ENCODE data around the gene COMMD2. TPM values are rescaled to one million over a fixed set of nuclear protein-coding genes. Genes with fewer than 3 reads are reported as not detected.

Gene COMMD2
- total and polyA plus RNA-seq, 10 of the 15 experiments (the other 5 are each of a cell fraction or from before 2014, with no cell fraction given), result 23.0 to 97.0 (median 50.9) TPM

GRCh38 chr3:149720918-149721317, 31.4 kb downstream of the COMMD2 start:
- SMC1A ChIA-PET (ENCODE audit: uncharacterized antibody, unreplicated experiment), result interaction anchor here (1.0 to 9.7 kb wide), 5 partner anchors 10 to 190 kb away, joined by 3 to 231 read pairs (median 5); partner anchors contain the start of gene WWTR1

GRCh38 chr3:149717391-149718056, 34.8 kb downstream of the COMMD2 start:
- DNase-seq (ENCODE audit: low read depth, low spot score), result no peak
- TF ChIP-seq IKZF2 (IDR thresholded peaks at IDR 0.05), result peak in 1 of 2 experiments; percentile 30; a peak in 2 of 4 replicates
- TF ChIP-seq, protein P1, sequence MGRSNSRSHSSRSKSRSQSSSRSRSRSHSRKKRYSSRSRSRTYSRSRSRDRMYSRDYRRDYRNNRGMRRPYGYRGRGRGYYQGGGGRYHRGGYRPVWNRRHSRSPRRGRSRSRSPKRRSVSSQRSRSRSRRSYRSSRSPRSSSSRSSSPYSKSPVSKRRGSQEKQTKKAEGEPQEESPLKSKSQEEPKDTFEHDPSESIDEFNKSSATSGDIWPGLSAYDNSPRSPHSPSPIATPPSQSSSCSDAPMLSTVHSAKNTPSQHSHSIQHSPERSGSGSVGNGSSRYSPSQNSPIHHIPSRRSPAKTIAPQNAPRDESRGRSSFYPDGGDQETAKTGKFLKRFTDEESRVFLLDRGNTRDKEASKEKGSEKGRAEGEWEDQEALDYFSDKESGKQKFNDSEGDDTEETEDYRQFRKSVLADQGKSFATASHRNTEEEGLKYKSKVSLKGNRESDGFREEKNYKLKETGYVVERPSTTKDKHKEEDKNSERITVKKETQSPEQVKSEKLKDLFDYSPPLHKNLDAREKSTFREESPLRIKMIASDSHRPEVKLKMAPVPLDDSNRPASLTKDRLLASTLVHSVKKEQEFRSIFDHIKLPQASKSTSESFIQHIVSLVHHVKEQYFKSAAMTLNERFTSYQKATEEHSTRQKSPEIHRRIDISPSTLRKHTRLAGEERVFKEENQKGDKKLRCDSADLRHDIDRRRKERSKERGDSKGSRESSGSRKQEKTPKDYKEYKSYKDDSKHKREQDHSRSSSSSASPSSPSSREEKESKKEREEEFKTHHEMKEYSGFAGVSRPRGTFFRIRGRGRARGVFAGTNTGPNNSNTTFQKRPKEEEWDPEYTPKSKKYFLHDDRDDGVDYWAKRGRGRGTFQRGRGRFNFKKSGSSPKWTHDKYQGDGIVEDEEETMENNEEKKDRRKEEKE (IDR thresholded peaks at IDR 0.05), result peak; percentile 25; the same call in 1 of the 2 replicates
- no peak for TF ChIP-seq KDM1A (IDR thresholded peaks at IDR 0.05; ENCODE audit: borderline replicate concordance)
- no peak for TF ChIP-seq RCOR1 (conservative IDR thresholded peaks at IDR 0.05; ENCODE audit: low read depth, low read length)
- TF ChIP-seq ZBED1 (IDR thresholded peaks at IDR 0.05; ENCODE audit: borderline replicate concordance), result no peak
- TF ChIP-seq, protein P2, sequence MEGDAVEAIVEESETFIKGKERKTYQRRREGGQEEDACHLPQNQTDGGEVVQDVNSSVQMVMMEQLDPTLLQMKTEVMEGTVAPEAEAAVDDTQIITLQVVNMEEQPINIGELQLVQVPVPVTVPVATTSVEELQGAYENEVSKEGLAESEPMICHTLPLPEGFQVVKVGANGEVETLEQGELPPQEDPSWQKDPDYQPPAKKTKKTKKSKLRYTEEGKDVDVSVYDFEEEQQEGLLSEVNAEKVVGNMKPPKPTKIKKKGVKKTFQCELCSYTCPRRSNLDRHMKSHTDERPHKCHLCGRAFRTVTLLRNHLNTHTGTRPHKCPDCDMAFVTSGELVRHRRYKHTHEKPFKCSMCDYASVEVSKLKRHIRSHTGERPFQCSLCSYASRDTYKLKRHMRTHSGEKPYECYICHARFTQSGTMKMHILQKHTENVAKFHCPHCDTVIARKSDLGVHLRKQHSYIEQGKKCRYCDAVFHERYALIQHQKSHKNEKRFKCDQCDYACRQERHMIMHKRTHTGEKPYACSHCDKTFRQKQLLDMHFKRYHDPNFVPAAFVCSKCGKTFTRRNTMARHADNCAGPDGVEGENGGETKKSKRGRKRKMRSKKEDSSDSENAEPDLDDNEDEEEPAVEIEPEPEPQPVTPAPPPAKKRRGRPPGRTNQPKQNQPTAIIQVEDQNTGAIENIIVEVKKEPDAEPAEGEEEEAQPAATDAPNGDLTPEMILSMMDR (IDR thresholded peaks at IDR 0.05 in 2 of 3, conservative IDR thresholded peaks at IDR 0.05 in 1 of 3; ENCODE audit: control insufficient read depth in 2 of 3, extremely low read depth in 1 of 3, insufficient read depth in 1 of 3, low read depth in 3 of 3, low read length in 3 of 3), result peak; percentile 64 to 70 (median 66)
- TF ChIP-seq CBFB (IDR thresholded peaks at IDR 0.05; ENCODE audit: low read depth), result no peak

More at GRCh38 chr3:149720918-149721317, 31.4 kb downstream of the COMMD2 start:
- BruUV-seq (replicated peaks), result no TSS peak
- no peak overlapping the region for H3K9ac ChIP-seq (ENCODE audit: control insufficient read depth, insufficient read depth, low read length)
- no peaks in the 10 kb centered on the region for H3K36me3 ChIP-seq (ENCODE audit: control insufficient read depth in 2 of 2, insufficient read depth in 2 of 2, low read length in 1 of 2)
- no peak for DNase-seq (ENCODE audit: low read depth, low spot score)
- H2AFZ ChIP-seq (ENCODE audit: control insufficient read depth, low read depth, low read length), result no peak overlapping the region
- 70% methylated on average over 2 of the region's 2 CpGs for WGBS (ENCODE audit: insufficient coverage, insufficient replicate concordance, low lambda C conversion rate, missing lambda C conversion rate)
- RAD21 ChIA-PET (ENCODE audit: unreplicated experiment), result interaction anchor here (1.0 to 1.3 kb wide), 2 partner anchors 152 to 190 kb away, joined by 3 to 5 read pairs; no protein-coding TSS in a partner anchor
- H3K27me3 ChIP-seq (replicated peaks in 1 of 2; ENCODE audit: control insufficient read depth in 2 of 2, insufficient read depth in 2 of 2, low read length in 1 of 2), result no peaks in the 10 kb centered on the region
- CTCF ChIA-PET, result interaction anchor here (1.5 to 7.3 kb wide), 6 partner anchors 31 to 211 kb away, joined by 4 to 253 read pairs (median 25); partner anchors contain the start of gene COMMD2
- H3K9me3 ChIP-seq (replicated peaks; ENCODE audit: control insufficient read depth, insufficient read depth, low read length), result peaks cover 2% of the 10 kb centered on the region; the same call in 2 of the 3 replicates
- no peaks in the 10 kb centered on the region for H3K79me2 ChIP-seq (ENCODE audit: control insufficient read depth, insufficient read depth, low read length)
- H3K4me3 ChIP-seq, result no peak overlapping the region
- H3K27ac ChIP-seq (ENCODE audit: control insufficient read depth, insufficient read depth), result no peak overlapping the region
- POLR2A ChIA-PET, result no interaction called here
- no peak for ATAC-seq
- TF ChIP-seq SREBF1 (IDR thresholded peaks at IDR 0.05; ENCODE audit: low read length) (no peak), ZNF274 (IDR thresholded peaks at IDR 0.05; ENCODE audit: insufficient read depth, insufficient read length) (no peak)
- in situ Hi-C loops (cut with MboI) (no loop called here), intact Hi-C loops (cut with micrococcal nuclease; ENCODE audit: unreplicated experiment) (no loop called here)
- no peaks in the 10 kb centered on the region for H3K4me1 ChIP-seq (ENCODE audit: control insufficient read depth, insufficient read depth, low read length)
- H4K20me1 ChIP-seq (ENCODE audit: control insufficient read depth, insufficient read depth), result no peaks in the 10 kb centered on the region
- H3K4me2 ChIP-seq (ENCODE audit: control insufficient read depth, insufficient read depth), result no peak overlapping the region
- no peak for FAIRE-seq

More at GRCh38 chr3:149717391-149718056, 34.8 kb downstream of the COMMD2 start:
- no peaks in the 10 kb centered on the region for H3K79me2 ChIP-seq (ENCODE audit: control insufficient read depth, insufficient read depth, low read length)
- H3K4me2 ChIP-seq (ENCODE audit: control insufficient read depth, insufficient read depth), result no peak overlapping the region
- H2AFZ ChIP-seq (ENCODE audit: control insufficient read depth, low read depth, low read length), result peak overlapping the region; percentile 61
- FAIRE-seq (peak; percentile 95), ATAC-seq (peak; percentile 87)
- H3K9ac ChIP-seq (ENCODE audit: control insufficient read depth, insufficient read depth, low read length), result no peak overlapping the region
- H3K27ac ChIP-seq (ENCODE audit: control insufficient read depth, insufficient read depth), result no peak overlapping the region
- no peak overlapping the region for H3K4me3 ChIP-seq
- H4K20me1 ChIP-seq (ENCODE audit: control insufficient read depth, insufficient read depth), result no peaks in the 10 kb centered on the region
- no peaks in the 10 kb centered on the region for H3K36me3 ChIP-seq (ENCODE audit: control insufficient read depth in 2 of 2, insufficient read depth in 2 of 2, low read length in 1 of 2)
- ChIA-PET RAD21 (ENCODE audit: unreplicated experiment) (interaction anchor here (0.7 to 5.6 kb wide), 28 partner anchors 9 to 204 kb away, joined by 3 to 122 read pairs (median 5); partner anchors contain the start of genes COMMD2 and WWTR1), CTCF (interaction anchor here (0.6 to 7.3 kb wide), 61 partner anchors 9 to 1070 kb away, joined by 3 to 253 read pairs (median 5); partner anchors contain the start of genes COMMD2 and WWTR1), SMC1A (ENCODE audit: uncharacterized antibody, unreplicated experiment) (interaction anchor here (0.7 to 9.7 kb wide), 46 partner anchors 10 to 229 kb away, joined by 3 to 231 read pairs (median 5); partner anchors contain the start of gene WWTR1), POLR2A (interaction anchor here (0.5 to 1.7 kb wide), 7 partner anchors 35 to 187 kb away, joined by 3 to 7 read pairs (median 4); partner anchors contain the start of genes COMMD2 and WWTR1)
- no peaks in the 10 kb centered on the region for H3K4me1 ChIP-seq (ENCODE audit: control insufficient read depth, insufficient read depth, low read length)
- H3K27me3 ChIP-seq (replicated peaks in 1 of 2; ENCODE audit: control insufficient read depth in 2 of 2, insufficient read depth in 2 of 2, low read length in 1 of 2), result no peaks in the 10 kb centered on the region
- no TSS peak for BruUV-seq (replicated peaks)
- WGBS (ENCODE audit: insufficient coverage, insufficient replicate concordance, low lambda C conversion rate, missing lambda C conversion rate), result 29% methylated on average over 2 of the region's 2 CpGs
- intact Hi-C loops (cut with micrococcal nuclease; ENCODE audit: unreplicated experiment) (loop anchor here (1.0 to 2.0 kb wide), 4 partner anchors 59 to 205 kb away; partner anchors contain the start of gene WWTR1), in situ Hi-C loops (cut with MboI) (loop anchor here (5.0 kb wide), 1 partner anchor 155 kb away; no protein-coding TSS in a partner anchor)
- peaks cover 2% of the 10 kb centered on the region; the same call in 2 of the 3 replicates for H3K9me3 ChIP-seq (replicated peaks; ENCODE audit: control insufficient read depth, insufficient read depth, low read length)
